OCI-LY1 (cell line): ENCODE results near the gene PHACTR2.

Experiments used
- H2AFZ ChIP-seq: fragments of 200-600 bp; sonication (generic), shearing (Covaris generic); 2 replicates; pipeline ENCODE4 v1.6.0; 2014; ENCODE audit warnings: antibody characterized with exemption, mild to moderate bottlenecking, low read length
- H3F3A ChIP-seq: fragments of 200-600 bp; sonication (generic), shearing (Covaris generic); 2 replicates; pipeline ENCODE4 v1.6.0; 2014; ENCODE audit warnings: mild to moderate bottlenecking, antibody characterized with exemption, low read length, moderate library complexity; ENCODE audit not compliant: insufficient read depth
- H3K27ac ChIP-seq: fragments of 200-600 bp; sonication (generic); 2 replicates; pipeline ENCODE4 v1.5.1; 2014; ENCODE audit warnings: low read length, mixed run types, mild to moderate bottlenecking, low read depth; ENCODE audit not compliant: poor library complexity, severe bottlenecking
- H3K27me3 ChIP-seq: fragments of 200-600 bp; sonication (generic); 2 replicates; pipeline ENCODE4 v1.6.0; 2014; ENCODE audit warnings: antibody characterized with exemption, mild to moderate bottlenecking, low read length, moderate library complexity; ENCODE audit not compliant: insufficient read depth
- H3K36me3 ChIP-seq: fragments of 200-600 bp; sonication (generic); 2 replicates; pipeline ENCODE4 v1.6.1; 2014; ENCODE audit warnings: mild to moderate bottlenecking, antibody characterized with exemption, low read length, moderate library complexity, mixed read lengths; ENCODE audit not compliant: insufficient read depth
- H3K4me1 ChIP-seq: fragments of 200-600 bp; sonication (generic); 2 replicates; pipeline ENCODE4 v1.5.1; 2014; ENCODE audit warnings: mild to moderate bottlenecking, low read length, moderate library complexity; ENCODE audit not compliant: insufficient read depth, severe bottlenecking
- H3K4me2 ChIP-seq: fragments of 200-600 bp; sonication (generic), shearing (Covaris generic); 2 replicates; pipeline ENCODE4 v1.6.1; 2014; ENCODE audit warnings: low read length
- H3K4me3 ChIP-seq: fragments of 200-600 bp; sonication (generic); 2 replicates; pipeline ENCODE4 v1.5.1; 2014; ENCODE audit warnings: low read length, low read depth, mild to moderate bottlenecking, mixed read lengths; ENCODE audit not compliant: poor library complexity, severe bottlenecking
- H3K79me2 ChIP-seq: fragments of 200-600 bp; shearing (Covaris generic); 2 replicates; pipeline ENCODE4 v1.6.1; 2016; ENCODE audit warnings: mixed run types, low read length, mixed read lengths; ENCODE audit not compliant: insufficient read depth
- H3K9ac ChIP-seq: fragments of 200-600 bp; sonication (generic), shearing (Covaris generic); 2 replicates; pipeline ENCODE4 v1.6.1; 2014; ENCODE audit warnings: mild to moderate bottlenecking, low read length, mixed read lengths
- H3K9me2 ChIP-seq: fragments of 200-600 bp; sonication (generic), shearing (Covaris generic); 2 replicates; pipeline ENCODE4 v1.6.1; 2014; ENCODE audit warnings: low read depth, mild to moderate bottlenecking, low read length, mixed read lengths
- H3K9me3 ChIP-seq: fragments of 200-600 bp; shearing (Covaris generic); 2 replicates; pipeline ENCODE4 v1.6.1; 2014; ENCODE audit warnings: low read length, mixed read lengths
- H4K20me1 ChIP-seq: fragments of 200-600 bp; sonication (generic), shearing (Covaris generic); 2 replicates; pipeline ENCODE4 v1.6.0; 2016; ENCODE audit warnings: mild to moderate bottlenecking, low read length; ENCODE audit not compliant: insufficient read depth
- CTCF ChIP-seq: fragments of 200-600 bp; sonication (generic), shearing (Covaris generic); IDR thresholded peaks from 2 replicates; pipeline ENCODE4 v1.5.1; 2017; ENCODE audit warnings: mild to moderate bottlenecking, antibody characterized with exemption, low read length, moderate library complexity, mixed read lengths
- EZH2 ChIP-seq: fragments of 200-600 bp; sonication (generic), shearing (Covaris generic); IDR thresholded peaks from 2 replicates; pipeline ENCODE4 v1.8.0; 2017; ENCODE audit warnings: borderline replicate concordance, mixed run types, mild to moderate bottlenecking, antibody characterized with exemption, low read length, moderate library complexity, mixed read lengths

The PHACTR2 gene

GRCh38 chr6:143749891-143750290 lies 72.1 kb downstream of the PHACTR2 start:
- Histone ChIP-seq H3K4me3 (no peak overlapping the region), H3K9me2 (no peaks in the 10 kb centered on the region), H3K36me3 (no peaks in the 10 kb centered on the region), H3K9ac (no peak overlapping the region), H3K9me3 (no peaks in the 10 kb centered on the region), H4K20me1 (no peaks in the 10 kb centered on the region), H3K79me2 (no peaks in the 10 kb centered on the region), H3K4me1 (no peaks in the 10 kb centered on the region), H3K27me3 (no peaks in the 10 kb centered on the region), H3F3A (no peaks in the 10 kb centered on the region), H3K4me2 (no peak overlapping the region), H3K27ac (no peak overlapping the region), H2AFZ (no peak overlapping the region)
- TF ChIP-seq EZH2 (no peak), CTCF (no peak)

GRCh38 chr6:143750877-143751276 lies 73.1 kb downstream of the PHACTR2 start:
- H3K27me3 ChIP-seq: no peaks in the 10 kb centered on the region
- H3F3A ChIP-seq: no peaks in the 10 kb centered on the region
- H3K4me1 ChIP-seq: no peaks in the 10 kb centered on the region
- no peaks in the 10 kb centered on the region for H3K79me2 ChIP-seq
- H3K4me3 ChIP-seq: no peak overlapping the region
- no peaks in the 10 kb centered on the region for H3K9me2 ChIP-seq
- H3K27ac ChIP-seq: no peak overlapping the region
- H2AFZ ChIP-seq: no peak overlapping the region
- no peaks in the 10 kb centered on the region for H4K20me1 ChIP-seq
- TF ChIP-seq CTCF (no peak), EZH2 (no peak)
- no peak overlapping the region for H3K9ac ChIP-seq
- no peak overlapping the region for H3K4me2 ChIP-seq
- no peaks in the 10 kb centered on the region for H3K9me3 ChIP-seq
- no peaks in the 10 kb centered on the region for H3K36me3 ChIP-seq

DNA sequence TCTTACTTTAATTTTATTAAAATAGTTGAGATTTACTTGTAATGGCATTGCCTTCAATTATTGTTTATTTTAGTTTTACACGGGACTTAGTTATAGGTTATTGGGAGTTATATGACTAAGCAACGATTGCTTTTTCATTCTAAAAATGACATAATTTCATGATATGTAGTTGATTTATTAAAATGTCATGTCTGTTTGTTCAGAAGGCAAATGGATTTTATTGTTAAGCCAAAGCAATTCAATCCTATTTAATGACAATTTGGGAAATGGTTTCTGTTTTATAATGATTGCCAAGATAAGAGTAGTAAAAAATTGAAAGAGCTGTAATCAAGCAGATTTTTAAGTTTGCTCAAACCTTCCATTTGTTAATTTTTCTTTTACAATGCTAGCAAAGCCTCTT lies 74.7 kb downstream of the PHACTR2 start:
- Histone ChIP-seq H3K4me2 (no peak overlapping the region), H3K4me3 (no peak overlapping the region), H3K79me2 (no peaks in the 10 kb centered on the region), H3K9me2 (no peaks in the 10 kb centered on the region), H3K27ac (no peak overlapping the region), H3K9me3 (no peaks in the 10 kb centered on the region), H3K36me3 (no peaks in the 10 kb centered on the region), H2AFZ (no peak overlapping the region), H3F3A (no peaks in the 10 kb centered on the region), H3K27me3 (no peaks in the 10 kb centered on the region), H3K9ac (no peak overlapping the region), H3K4me1 (no peaks in the 10 kb centered on the region), H4K20me1 (no peaks in the 10 kb centered on the region)
- no peak for TF ChIP-seq CTCF
- TF ChIP-seq EZH2: no peak
